HG02884 (cell line): ENCODE data around the gene HEYL.

Source experiments
- ATAC-seq: cut with Tn5 transposase; IDR thresholded peaks from one replicate; pipeline ENCODE4 v1.9.1; 2021; ENCODE audit warnings: mild to moderate bottlenecking, moderate library complexity; ENCODE audit not compliant: unreplicated experiment

The HEYL gene

GRCh38 chr1:39668111-39668510, 28.7 kb upstream of the HEYL start:
- no peak for ATAC-seq

- ATAC-seq, result peak; percentile 77
Observed at GRCh38 chr1:39666772-39667171, 27.3 kb upstream of the HEYL start.

GRCh38 chr1:39663559-39663958, 24.1 kb upstream of the HEYL start:
- no peak for ATAC-seq

- no peak for ATAC-seq
Observed at GRCh38 chr1:39662861-39663260, 23.4 kb upstream of the HEYL start.

GRCh38 chr1:39659538-39659937, 20.1 kb upstream of the HEYL start:
- ATAC-seq, result no peak

- no peak for ATAC-seq
Observed at GRCh38 chr1:39659110-39659509, 19.7 kb upstream of the HEYL start.

- ATAC-seq, result no peak
Observed at GRCh38 chr1:39657923-39658485, 18.6 kb upstream of the HEYL start.

GRCh38 chr1:39657402-39657801, 18.0 kb upstream of the HEYL start:
- no peak for ATAC-seq

GRCh38 chr1:39656391-39656790, 16.9 kb upstream of the HEYL start:
- ATAC-seq, result no peak

- ATAC-seq, result no peak
Observed at GRCh38 chr1:39655578-39656268, 16.3 kb upstream of the HEYL start.

- no peak for ATAC-seq
Observed at GRCh38 chr1:39654291-39654690, 14.8 kb upstream of the HEYL start.

- ATAC-seq, result no peak
Observed at GRCh38 chr1:39653546-39654031, 14.1 kb upstream of the HEYL start.

- no peak for ATAC-seq
Observed at GRCh38 chr1:39652554-39652953, 13.1 kb upstream of the HEYL start.

GRCh38 chr1:39652105-39652504, 12.7 kb upstream of the HEYL start:
- ATAC-seq, result no peak

GRCh38 chr1:39650431-39650830, 11.0 kb upstream of the HEYL start:
- no peak for ATAC-seq

GRCh38 chr1:39649636-39650185, 10.3 kb upstream of the HEYL start:
- ATAC-seq, result no peak

- no peak for ATAC-seq
Observed at GRCh38 chr1:39648496-39648895, 9.1 kb upstream of the HEYL start.

- no peak for ATAC-seq
Observed at GRCh38 chr1:39647247-39647646, 7.8 kb upstream of the HEYL start.

- no peak for ATAC-seq
Observed at GRCh38 chr1:39646232-39647081, 7.0 kb upstream of the HEYL start.

- ATAC-seq, result no peak
Observed at GRCh38 chr1:39645411-39646043, 6.1 kb upstream of the HEYL start.

- ATAC-seq, result no peak
Observed at GRCh38 chr1:39643705-39644104, 4.3 kb upstream of the HEYL start.
